OCI-LY1 (cell line): ENCODE results near the gene CD48.

Experiments used
- CTCF ChIP-seq: fragments of 200-600 bp; sonication (generic), shearing (Covaris generic); IDR thresholded peaks from 2 replicates; pipeline ENCODE4 v1.5.1; 2017; ENCODE audit warnings: mild to moderate bottlenecking, antibody characterized with exemption, low read length, moderate library complexity, mixed read lengths
- EZH2 ChIP-seq: fragments of 200-600 bp; sonication (generic), shearing (Covaris generic); IDR thresholded peaks from 2 replicates; pipeline ENCODE4 v1.8.0; 2017; ENCODE audit warnings: borderline replicate concordance, mixed run types, mild to moderate bottlenecking, antibody characterized with exemption, low read length, moderate library complexity, mixed read lengths

- TF ChIP-seq CTCF (no peak), EZH2 (no peak)
Observed at GRCh38 chr1:160758521-160758920, 46.9 kb upstream of the CD48 start.
